DND-41 (cell line): ENCODE measurements around the gene SPATS2L.

Source experiments
- ATAC-seq: fragments of 200-7000 bp; cut with Tn5 transposase; 3 replicates; pipeline ENCODE4 v1.9.1; 2021; ENCODE audit warnings: low read depth; ENCODE audit not compliant: insufficient read depth
- DNase-seq: peaks from one replicate; pipeline ENCODE4 v3.0.0-alpha.2; 2020
- H2AFZ ChIP-seq: 2 replicates; pipeline ENCODE4 v1.6.0; 2012; ENCODE audit warnings: low read depth, low read length
- H3K27ac ChIP-seq: 2 replicates; pipeline ENCODE4 v1.5.1; 2012; ENCODE audit warnings: low read length, inconsistent platforms
- H3K27me3 ChIP-seq: fragments of 200-600 bp; sonication (generic); 2 replicates; pipeline ENCODE4 v1.6.0; 2012; ENCODE audit warnings: low read length, mild to moderate bottlenecking, inconsistent platforms; ENCODE audit not compliant: insufficient read depth, poor library complexity
- H3K36me3 ChIP-seq: 2 replicates; pipeline ENCODE4 v1.5.1; 2012; ENCODE audit warnings: low read length, inconsistent platforms; ENCODE audit not compliant: insufficient read depth
- H3K4me1 ChIP-seq: 2 replicates; pipeline ENCODE4 v1.5.1; 2012; ENCODE audit warnings: mild to moderate bottlenecking, low read length; ENCODE audit not compliant: insufficient read depth
- H3K4me2 ChIP-seq: 2 replicates; pipeline ENCODE4 v1.6.0; 2012; ENCODE audit warnings: mild to moderate bottlenecking, moderate library complexity, low read length, inconsistent platforms; ENCODE audit not compliant: insufficient read depth
- H3K4me3 ChIP-seq, 2 experiments: fragments of 200-600 bp in 1 of 2; shearing (Covaris generic) in 1 of 2; 2 replicates each; pipeline ENCODE4 v1.5.1; 2012 to 2016; ENCODE audit warnings: inconsistent platforms in 2 of 2, low read length in 2 of 2, mild to moderate bottlenecking in 2 of 2, low read depth in 1 of 2, moderate library complexity in 1 of 2
- H3K79me2 ChIP-seq: 2 replicates; pipeline ENCODE4 v1.6.0; 2012; ENCODE audit warnings: low read length, inconsistent platforms; ENCODE audit not compliant: insufficient read depth
- H3K9ac ChIP-seq: 2 replicates; pipeline ENCODE4 v1.6.0; 2012; ENCODE audit warnings: low read depth, mild to moderate bottlenecking, inconsistent platforms, low read length, moderate library complexity
- H3K9me3 ChIP-seq: 2 replicates; pipeline ENCODE4 v1.5.1; 2012; ENCODE audit warnings: low read length, moderate library complexity, mild to moderate bottlenecking, inconsistent platforms; ENCODE audit not compliant: insufficient read depth, severe bottlenecking
- H4K20me1 ChIP-seq: 2 replicates; pipeline ENCODE4 v1.6.0; 2012; ENCODE audit warnings: low read length; ENCODE audit not compliant: insufficient read depth
- EZH2 ChIP-seq: IDR thresholded peaks from 3 replicates; pipeline ENCODE4 v1.6.1; 2012; ENCODE audit warnings: borderline replicate concordance, low read depth, mild to moderate bottlenecking, moderate library complexity, low read length, inconsistent platforms; ENCODE audit not compliant: severe bottlenecking
- TF ChIP-seq, protein P1 (sequence below): IDR thresholded peaks from 2 replicates; pipeline ENCODE4 v1.5.1; 2012; ENCODE audit warnings: borderline replicate concordance, low read length, moderate library complexity, mild to moderate bottlenecking; ENCODE audit not compliant: poor library complexity, severe bottlenecking; ENCODE audit errors: extremely low read depth

Gene SPATS2L

DNA sequence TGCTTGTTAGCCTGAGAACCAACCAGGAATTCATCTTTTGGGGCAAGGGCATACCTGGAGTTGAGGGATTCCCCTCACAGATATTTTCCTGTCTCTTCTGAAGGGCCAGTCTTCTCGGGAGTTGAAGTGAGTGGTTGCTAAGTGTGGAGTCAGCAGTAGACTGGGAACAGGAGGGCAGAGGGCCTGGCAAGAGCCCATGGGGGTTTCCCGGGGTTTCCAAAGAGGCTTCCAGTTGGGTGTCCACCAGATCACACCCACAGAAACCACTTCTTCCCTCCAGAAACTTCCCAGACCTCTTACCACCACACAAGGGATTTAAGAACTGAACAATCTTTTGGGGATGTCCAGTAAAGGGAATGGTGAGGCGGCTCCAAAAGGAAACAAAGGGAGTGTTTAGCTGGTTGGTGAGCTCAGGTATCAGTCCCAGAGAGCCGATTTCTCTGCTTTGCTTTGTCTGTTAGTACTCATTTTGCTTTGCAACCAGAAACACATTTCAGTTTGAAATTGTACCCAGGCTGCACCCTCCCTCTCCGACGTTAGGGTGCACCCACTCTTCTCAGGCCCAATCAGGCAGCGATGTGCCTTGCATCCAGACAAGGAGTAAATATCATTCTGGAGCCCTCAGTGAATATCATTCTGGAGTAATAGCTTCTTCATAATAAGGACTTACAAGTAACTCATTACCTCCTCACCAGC is 47.5 kb upstream of the SPATS2L start:
- Histone ChIP-seq H3K9ac (no peak overlapping the region), H3K36me3 (no peaks in the 10 kb centered on the region), H3K79me2 (no peaks in the 10 kb centered on the region), H3K4me2 (no peak overlapping the region), H4K20me1 (no peaks in the 10 kb centered on the region), H3K27ac (no peak overlapping the region), H3K9me3 (no peaks in the 10 kb centered on the region), H3K27me3 (peaks cover 18% of the 10 kb centered on the region), H2AFZ (no peak overlapping the region), H3K4me1 (no peaks in the 10 kb centered on the region), H3K4me3 (no peak overlapping the region)
- DNase-seq (no peak), ATAC-seq (no peak)
- TF ChIP-seq EZH2 = no peak
- TF ChIP-seq, protein P1, sequence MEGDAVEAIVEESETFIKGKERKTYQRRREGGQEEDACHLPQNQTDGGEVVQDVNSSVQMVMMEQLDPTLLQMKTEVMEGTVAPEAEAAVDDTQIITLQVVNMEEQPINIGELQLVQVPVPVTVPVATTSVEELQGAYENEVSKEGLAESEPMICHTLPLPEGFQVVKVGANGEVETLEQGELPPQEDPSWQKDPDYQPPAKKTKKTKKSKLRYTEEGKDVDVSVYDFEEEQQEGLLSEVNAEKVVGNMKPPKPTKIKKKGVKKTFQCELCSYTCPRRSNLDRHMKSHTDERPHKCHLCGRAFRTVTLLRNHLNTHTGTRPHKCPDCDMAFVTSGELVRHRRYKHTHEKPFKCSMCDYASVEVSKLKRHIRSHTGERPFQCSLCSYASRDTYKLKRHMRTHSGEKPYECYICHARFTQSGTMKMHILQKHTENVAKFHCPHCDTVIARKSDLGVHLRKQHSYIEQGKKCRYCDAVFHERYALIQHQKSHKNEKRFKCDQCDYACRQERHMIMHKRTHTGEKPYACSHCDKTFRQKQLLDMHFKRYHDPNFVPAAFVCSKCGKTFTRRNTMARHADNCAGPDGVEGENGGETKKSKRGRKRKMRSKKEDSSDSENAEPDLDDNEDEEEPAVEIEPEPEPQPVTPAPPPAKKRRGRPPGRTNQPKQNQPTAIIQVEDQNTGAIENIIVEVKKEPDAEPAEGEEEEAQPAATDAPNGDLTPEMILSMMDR = no peak

DNA sequence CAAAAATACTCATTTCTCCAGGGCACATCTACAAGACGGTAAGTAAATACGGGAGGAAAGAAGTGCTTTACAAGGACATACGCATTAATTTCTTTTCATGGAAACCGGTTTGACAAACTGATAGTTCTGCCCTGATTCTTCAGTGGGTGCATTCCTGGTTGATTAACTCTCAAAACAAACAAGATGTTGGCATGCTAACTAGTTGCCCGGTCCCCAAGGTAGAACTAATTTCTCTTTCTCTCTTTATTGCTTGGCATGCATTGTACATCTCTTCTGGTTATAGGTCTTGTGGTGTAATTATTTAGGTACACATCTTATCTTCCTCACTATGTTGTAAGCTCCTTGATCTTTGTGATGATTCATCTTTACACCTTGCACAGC is 46.9 kb upstream of the SPATS2L start:
- Histone ChIP-seq H3K36me3 (no peaks in the 10 kb centered on the region), H3K27me3 (peaks cover 17% of the 10 kb centered on the region), H3K4me3 (no peak overlapping the region), H3K9me3 (no peaks in the 10 kb centered on the region), H3K9ac (no peak overlapping the region), H3K4me1 (no peaks in the 10 kb centered on the region), H2AFZ (no peak overlapping the region), H3K4me2 (no peak overlapping the region), H4K20me1 (no peaks in the 10 kb centered on the region), H3K27ac (no peak overlapping the region), H3K79me2 (no peaks in the 10 kb centered on the region)
- DNase-seq (no peak), ATAC-seq (no peak)
- no peak for TF ChIP-seq EZH2
- TF ChIP-seq, protein P1 = no peak

DNA sequence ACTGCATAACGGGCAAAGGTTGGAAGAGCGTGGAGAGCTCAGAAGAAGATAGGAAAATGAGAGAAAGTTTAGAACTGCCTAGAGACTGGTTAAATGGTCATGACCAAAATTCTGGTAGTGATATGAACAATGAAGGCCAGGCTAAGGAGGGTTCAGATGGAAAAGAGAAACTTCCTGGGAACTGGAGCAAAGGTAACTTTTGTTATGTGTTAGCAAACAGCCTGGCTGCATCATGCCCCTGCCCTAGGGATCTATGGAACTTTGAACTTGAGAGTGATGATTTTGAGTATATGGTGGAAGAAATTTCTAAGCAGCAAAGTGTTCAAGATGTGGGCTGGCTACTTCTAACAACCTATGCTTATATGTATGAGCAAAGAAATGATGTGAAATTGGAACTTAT is 44.4 kb upstream of the SPATS2L start:
- TF ChIP-seq, protein P1 = no peak
- TF ChIP-seq EZH2 = no peak
- no peak overlapping the region for H3K9ac ChIP-seq
- no peak overlapping the region for H3K4me2 ChIP-seq
- H3K27ac ChIP-seq = no peak overlapping the region
- no peaks in the 10 kb centered on the region for H3K9me3 ChIP-seq
- H3K4me1 ChIP-seq = no peaks in the 10 kb centered on the region
- DNase-seq = no peak
- no peak for ATAC-seq
- H3K36me3 ChIP-seq = no peaks in the 10 kb centered on the region
- no peak overlapping the region for H2AFZ ChIP-seq
- H3K4me3 ChIP-seq = no peak overlapping the region
- no peaks in the 10 kb centered on the region for H3K79me2 ChIP-seq
- H4K20me1 ChIP-seq = no peaks in the 10 kb centered on the region
- peaks cover 5% of the 10 kb centered on the region for H3K27me3 ChIP-seq

DNA sequence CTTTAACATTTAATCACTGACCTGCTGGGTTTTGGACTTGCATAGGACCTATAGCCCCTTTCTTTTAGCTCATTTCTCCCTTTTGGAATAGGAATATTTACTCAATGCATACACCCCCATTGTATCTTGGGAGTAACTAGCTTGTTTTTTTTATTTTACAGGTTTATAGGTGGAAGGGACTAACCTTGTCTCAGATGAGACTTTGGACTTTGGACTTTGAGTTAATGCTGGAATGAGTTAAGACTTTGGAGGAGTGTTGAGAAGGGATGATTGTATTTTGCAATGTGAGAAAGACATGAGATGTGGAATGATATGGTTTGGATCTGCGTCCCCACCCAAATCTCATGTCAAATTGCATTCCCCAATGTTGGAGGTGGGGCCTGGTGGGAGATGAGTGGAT is 43.2 kb upstream of the SPATS2L start:
- Histone ChIP-seq H3K79me2 (no peaks in the 10 kb centered on the region), H3K9me3 (no peaks in the 10 kb centered on the region), H3K4me2 (no peak overlapping the region), H3K27ac (no peak overlapping the region), H3K9ac (no peak overlapping the region), H3K36me3 (no peaks in the 10 kb centered on the region), H3K4me1 (no peaks in the 10 kb centered on the region), H2AFZ (no peak overlapping the region), H3K27me3 (no peaks in the 10 kb centered on the region), H3K4me3 (no peak overlapping the region), H4K20me1 (no peaks in the 10 kb centered on the region)
- DNase-seq (no peak), ATAC-seq (no peak)
- no peak for TF ChIP-seq EZH2
- TF ChIP-seq, protein P1 = no peak
